GM18907 (cell line): ENCODE results near the gene ZC2HC1C.
"Not testable (repeated sequence)": the region's sequence is repeated elsewhere in the genome, so short reads cannot be mapped to it uniquely, and the experiment has no call there.

Experiments
- ATAC-seq: cut with Tn5 transposase; IDR thresholded peaks from one replicate; pipeline ENCODE4 v1.9.1; 2021; ENCODE audit warnings: mild to moderate bottlenecking, moderate library complexity; ENCODE audit not compliant: unreplicated experiment

Gene ZC2HC1C

GRCh38 chr14:75090353-75090752 lies 20.9 kb downstream of the ZC2HC1C start:
- no peak for ATAC-seq

GRCh38 chr14:75091251-75091650 lies 21.8 kb downstream of the ZC2HC1C start:
- ATAC-seq: no peak

- no peak for ATAC-seq
Measured at GRCh38 chr14:75092698-75093097, 23.3 kb downstream of the ZC2HC1C start.

GRCh38 chr14:75094896-75095295 lies 25.5 kb downstream of the ZC2HC1C start:
- ATAC-seq: no peak

DNA sequence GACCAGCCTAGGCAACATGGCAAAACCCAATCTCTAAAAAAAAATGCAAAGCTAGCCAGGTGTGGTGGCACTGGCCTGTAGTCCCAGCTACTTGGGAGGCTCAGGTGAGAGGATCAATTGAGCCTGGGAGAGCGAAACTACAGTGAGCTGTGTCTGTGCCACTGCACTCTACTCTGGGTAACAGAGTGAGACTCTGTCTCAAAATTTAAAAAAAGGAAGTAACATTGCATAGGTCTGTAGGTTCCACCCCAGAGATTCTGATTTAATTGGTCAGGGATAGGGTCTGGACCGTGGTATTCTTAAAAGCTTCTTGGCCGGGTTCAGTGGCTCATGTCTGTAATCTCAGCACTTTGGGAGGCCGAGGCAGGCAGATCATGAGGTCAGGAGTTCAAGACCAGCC lies 26.2 kb downstream of the ZC2HC1C start:
- no peak for ATAC-seq

DNA sequence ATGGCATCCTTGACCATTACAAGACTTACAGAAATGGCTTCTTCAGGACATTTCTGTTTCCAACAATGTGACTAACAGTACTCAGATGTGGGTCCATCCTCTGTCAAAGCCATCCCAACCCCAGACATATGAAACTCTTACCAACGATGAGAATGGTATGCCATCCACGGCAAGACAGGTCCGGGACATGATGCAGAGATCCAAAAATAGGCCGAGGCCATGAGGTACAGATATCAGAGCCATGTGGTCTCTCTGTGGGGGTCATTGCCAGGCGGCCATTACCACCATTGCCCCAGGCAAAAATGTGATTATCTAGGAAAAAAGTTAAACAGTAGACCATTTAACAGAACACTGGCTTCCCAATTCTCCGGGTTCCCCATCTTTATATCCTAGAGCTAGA lies 27.5 kb downstream of the ZC2HC1C start:
- ATAC-seq: no peak

GRCh38 chr14:75098212-75098611 lies 28.8 kb downstream of the ZC2HC1C start:
- no peak for ATAC-seq

DNA sequence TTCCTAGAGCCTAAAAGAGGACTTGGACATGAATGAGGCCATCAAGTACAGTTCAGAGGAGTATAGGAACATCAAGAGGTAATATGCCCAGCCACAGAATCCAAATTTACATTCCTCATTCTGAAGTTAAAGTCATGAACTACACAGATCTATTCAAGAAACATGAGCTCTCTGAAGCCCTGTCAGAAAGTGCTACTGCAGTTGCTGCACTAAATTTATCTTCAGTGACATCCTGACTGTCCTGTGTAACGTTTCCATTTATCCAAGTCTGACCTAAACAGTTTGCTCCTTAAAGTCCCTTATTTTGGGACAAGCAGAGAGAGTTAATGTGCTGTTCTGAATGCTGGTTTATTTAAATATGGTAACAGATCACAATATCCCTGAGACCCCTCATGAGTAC lies 29.2 kb downstream of the ZC2HC1C start:
- no peak for ATAC-seq

DNA sequence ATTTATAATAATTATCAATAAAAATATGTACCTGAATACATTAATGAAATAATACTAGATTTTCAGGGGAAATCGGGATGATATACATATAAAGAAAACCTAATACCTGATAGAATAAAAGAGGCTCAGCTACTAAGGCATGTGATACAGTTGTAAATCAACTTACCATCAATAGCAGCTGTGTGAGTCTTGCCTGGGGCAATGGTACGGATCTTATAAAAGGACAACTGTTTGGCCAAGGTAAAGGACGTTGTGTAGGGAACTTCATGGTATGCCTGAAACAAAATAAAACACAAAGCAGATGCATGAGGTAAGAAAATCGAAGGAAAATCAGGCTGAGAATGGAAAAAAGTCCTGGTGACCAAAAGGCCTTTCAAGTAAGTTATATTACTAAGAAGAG lies 32.0 kb downstream of the ZC2HC1C start:
- ATAC-seq: no peak

DNA sequence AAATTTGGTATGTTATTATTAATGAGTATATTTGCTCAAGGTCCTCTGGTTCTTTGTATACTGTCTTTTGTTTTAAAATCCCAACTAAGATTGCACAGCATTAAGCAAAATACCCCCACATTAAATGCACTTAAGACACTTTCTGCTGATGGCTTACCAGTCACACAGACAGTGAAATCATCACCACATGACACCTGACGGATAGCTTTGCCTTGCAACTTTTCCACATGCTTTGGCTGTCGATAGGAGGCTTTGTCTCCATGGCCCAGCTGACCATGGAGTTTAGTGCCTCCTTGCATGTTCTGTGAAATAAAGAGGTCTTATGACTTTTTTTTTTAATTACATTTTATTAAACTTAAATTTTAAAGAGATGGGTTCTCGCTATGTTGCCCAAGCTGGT lies 37.7 kb downstream of the ZC2HC1C start:
- no peak for ATAC-seq

DNA sequence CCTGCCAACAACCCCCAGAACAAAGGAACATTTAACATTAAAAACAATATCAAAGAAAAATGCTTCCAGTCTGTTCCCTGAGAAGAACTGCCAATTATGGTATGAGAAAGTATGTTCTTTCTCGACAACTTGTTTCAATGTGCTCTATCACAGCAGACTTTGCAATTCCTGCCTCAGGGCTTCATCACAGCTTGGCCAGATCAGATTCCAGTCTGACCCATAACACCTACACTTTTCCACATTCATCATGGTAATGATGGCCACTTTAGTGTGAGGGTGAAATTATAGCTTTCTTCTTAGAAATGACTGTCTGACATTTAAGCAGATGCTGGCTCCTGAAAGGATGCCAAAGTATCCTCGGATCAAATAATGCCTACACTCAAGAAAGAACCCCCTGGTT lies 40.4 kb downstream of the ZC2HC1C start:
- ATAC-seq: no peak

DNA sequence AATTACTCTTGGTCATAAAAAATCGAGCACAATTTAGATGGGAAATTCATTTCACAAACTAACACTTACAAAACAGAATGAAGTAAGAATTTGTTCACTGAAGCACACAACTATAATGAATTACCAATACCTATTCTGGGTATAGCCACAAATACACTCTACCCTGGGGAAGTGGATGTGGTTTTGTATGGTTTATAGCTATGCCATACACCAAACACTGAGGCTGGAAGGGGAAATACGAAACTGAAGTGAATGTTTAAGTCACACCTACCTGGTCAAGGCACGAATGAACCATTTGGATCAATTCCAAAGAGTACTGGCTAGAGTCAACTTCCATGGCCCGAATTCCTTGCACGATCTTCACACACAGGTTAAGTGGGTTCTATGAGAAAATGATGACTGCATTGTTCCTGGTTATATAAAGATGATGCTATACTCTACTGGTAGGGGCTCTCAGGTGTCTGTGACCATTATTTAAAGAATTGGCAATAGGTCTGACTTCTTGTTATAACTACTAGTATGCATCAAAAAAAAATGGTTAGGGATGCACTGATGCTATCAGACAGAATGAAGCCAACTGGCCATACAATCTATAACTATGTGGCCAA lies 44.6 kb downstream of the ZC2HC1C start:
- ATAC-seq: no peak

DNA sequence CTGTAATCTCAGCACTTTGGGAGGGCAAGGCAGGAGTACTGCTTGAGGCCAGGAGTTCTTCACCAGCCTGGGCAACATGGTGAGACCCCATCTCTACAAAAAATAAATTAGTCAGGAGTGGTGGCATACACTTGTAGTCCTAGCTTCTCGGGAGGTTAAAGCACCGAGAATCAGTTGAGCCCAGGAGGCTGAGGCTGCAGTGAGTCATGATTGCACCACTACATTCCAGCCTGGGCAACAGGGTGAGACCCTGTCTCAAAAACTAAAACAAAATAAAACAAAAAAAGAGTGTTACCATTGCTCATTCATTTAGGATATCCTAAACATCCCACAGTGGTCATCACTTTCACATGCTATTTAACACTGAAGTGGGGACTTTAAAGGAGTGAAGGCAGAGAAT lies 49.6 kb downstream of the ZC2HC1C start:
- no peak for ATAC-seq

- ATAC-seq: no peak
Measured at GRCh38 chr14:75120541-75121291, 51.3 kb downstream of the ZC2HC1C start.

- no peak for ATAC-seq
Measured at GRCh38 chr14:75121552-75121951, 52.1 kb downstream of the ZC2HC1C start.

DNA sequence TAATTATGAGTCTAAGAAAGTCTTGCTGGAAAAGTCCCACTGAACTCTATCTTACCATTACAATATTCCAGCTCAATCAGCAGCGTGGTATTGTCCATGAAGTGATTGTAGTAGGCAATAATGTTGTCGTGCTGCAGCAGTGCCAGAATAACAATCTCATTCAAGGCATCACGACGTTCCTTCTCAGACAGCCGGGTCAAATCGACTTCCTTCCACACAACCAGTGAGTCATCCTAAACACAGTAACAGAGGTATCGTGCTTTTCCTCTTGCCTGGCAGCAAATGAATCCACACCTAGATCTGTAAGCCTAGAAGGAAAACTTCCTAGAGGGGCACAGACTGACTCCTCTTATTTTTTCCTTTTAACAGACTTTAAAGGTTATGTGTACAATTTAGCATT lies 54.5 kb downstream of the ZC2HC1C start:
- ATAC-seq: no peak

- ATAC-seq: no peak
Measured at GRCh38 chr14:75125617-75126016, 56.2 kb downstream of the ZC2HC1C start.

DNA sequence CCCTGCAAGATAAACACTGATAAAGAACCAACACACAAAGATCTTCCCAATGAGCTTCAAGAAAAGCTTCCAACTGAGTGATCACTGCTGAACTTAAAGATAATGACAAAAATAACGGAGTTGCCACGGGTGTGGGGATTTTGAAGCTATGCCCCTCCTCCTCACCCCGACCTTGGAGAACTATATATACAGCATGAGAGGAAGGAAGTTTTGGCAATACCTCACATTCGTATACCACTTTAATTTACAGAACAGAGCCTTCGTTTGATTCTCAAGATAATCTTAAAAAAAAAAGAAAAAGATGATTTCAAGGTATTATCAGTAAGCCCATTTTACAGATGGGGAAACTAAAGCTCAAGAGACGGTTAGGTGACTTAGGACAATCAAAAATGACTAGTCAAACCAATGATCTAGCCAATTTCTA lies 56.7 kb downstream of the ZC2HC1C start:
- no peak for ATAC-seq

DNA sequence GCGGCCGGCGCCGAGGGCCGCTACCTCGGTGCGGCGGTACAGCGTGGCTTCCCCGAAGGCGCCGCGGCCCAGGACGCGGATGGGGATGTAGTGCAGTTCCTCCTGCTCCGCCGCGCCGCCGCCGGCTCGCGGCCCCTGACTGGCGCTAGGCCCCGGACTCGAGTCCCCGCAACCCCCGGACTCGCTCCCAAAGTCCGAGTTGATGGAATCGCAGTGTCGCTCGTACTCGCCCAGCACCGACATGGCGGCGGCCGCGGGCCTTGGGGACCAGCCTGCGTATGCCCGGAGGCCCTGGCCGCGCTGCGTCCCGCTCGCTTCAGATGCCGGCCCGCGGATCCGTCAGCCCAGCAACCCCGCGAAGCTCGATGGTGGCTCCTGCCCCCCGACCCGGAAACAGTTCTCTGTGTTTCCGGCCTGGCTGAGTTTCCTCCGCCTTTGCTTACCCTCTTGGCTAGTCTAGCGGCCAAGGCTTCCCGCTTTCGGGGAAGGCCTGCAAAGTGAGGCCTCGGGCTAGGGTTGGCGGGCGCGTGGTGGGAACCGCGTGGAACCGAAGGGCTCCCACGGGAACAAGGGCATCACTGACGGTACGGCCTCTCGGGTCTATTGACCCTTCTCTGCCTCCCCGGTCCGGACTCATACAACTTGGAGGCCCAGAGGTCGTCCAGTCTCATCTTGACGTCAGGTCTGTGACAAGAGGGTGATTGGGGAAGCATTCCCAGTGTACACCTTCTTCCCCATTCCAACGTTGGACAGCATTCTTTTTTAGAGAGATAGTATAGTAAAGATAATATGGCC lies 57.4 kb downstream of the ZC2HC1C start, which contains the start of gene NEK9:
Gene NEK9 (minus strand): TSS at position 370 of the 795 bp plus-strand sequence. CDS start 127 bp downstream, at position 243.
- peak; percentile 87 for ATAC-seq

GRCh38 chr14:75127474-75127820 lies 58.0 kb downstream of the ZC2HC1C start:
- not testable (repeated sequence) for ATAC-seq

GRCh38 chr14:75127903-75128595 lies 58.6 kb downstream of the ZC2HC1C start:
- ATAC-seq: no peak
